ENCODE results near the gene EBPL. TPM values are rescaled to one million over a fixed set of nuclear protein-coding genes. Genes with fewer than 3 reads are reported as not detected.
A peak's percentile ranks its signal among the peaks of the same experiment; 100 is the strongest.

Gene EBPL
- polyA plus RNA-seq, 3 donors from 2014 or later: 47.3 to 53.6 (median 49.6) TPM

DNA sequence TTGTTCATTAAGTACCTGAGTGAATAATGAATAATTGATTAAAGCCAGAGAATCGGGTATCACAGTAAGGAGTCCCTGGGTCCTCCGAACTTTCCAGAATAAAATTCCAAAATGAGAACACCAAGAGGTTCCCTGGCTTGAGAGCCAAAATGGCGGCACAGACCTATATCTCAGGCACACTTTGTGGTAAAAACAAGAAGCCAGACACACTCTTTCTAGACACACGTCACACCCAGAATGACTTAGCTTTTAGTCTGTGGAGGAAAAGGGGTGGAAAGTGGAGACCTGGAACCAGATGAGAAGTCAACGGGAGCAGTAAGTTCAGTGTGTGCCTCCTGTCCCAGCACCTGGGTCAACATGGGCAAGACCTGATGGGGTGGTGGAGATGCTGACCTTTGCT is 54.6 kb downstream of the EBPL start:
- DNase-seq: no peak
- H3K27ac Mint-ChIP-seq: peak overlapping the region; percentile 78 to 88 (median 82)
- no peaks in the 10 kb centered on the region for H3K9me3 Mint-ChIP-seq
- H3K4me3 Mint-ChIP-seq: peak overlapping the region; percentile 82 to 90 (median 86)
- peaks cover 0 to 1% (median 0%) of the 10 kb centered on the region in 3 donors for H3K27me3 Mint-ChIP-seq (ENCODE audit: low read depth in 3 of 3)
- no peaks in the 10 kb centered on the region for H3K36me3 Mint-ChIP-seq
- H3K4me1 Mint-ChIP-seq: peaks cover 15 to 21% of the 10 kb centered on the region in 2 donors

- Mint-ChIP-seq H3K4me1 (peaks cover 15 to 21% of the 10 kb centered on the region in 2 donors), H3K36me3 (no peaks in the 10 kb centered on the region), H3K4me3 (peak overlapping the region; percentile 82 to 90 (median 86))
Observed at GRCh38 chr13:49635599-49636433, 55.5 kb downstream of the EBPL start.

DNA sequence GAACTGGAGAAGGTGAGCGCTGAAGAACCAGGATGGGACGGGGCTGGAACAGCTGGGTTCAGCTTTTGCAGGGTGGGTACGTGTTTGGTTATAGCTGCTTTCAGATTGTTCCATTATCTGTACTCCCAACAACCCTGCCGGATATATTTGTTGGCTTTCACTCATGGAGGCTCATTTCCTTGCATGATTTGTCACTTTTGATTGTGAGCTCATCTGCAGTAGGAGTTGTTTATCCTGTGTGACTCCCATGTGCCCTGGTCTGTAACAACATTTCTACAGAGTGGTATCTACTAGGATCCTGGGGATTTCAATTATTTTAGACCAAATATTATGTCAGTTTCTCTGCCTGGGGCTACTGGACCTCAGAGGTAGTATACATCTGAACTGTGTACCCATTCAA is 57.6 kb downstream of the EBPL start:
- DNase-seq: no peak
- Mint-ChIP-seq H3K36me3 (no peaks in the 10 kb centered on the region), H3K4me3 (no peak overlapping the region), H3K4me1 (peaks cover 15 to 21% of the 10 kb centered on the region in 2 donors), H3K27ac (peak overlapping the region in 1 of 6 donors; percentile 31), H3K27me3 (ENCODE audit: low read depth in 3 of 3) (peaks cover 0 to 2% (median 1%) of the 10 kb centered on the region in 3 donors), H3K9me3 (no peaks in the 10 kb centered on the region)

More at GRCh38 chr13:49635599-49636433, 55.5 kb downstream of the EBPL start:
- Mint-ChIP-seq H3K27me3 (ENCODE audit: low read depth in 3 of 3) (peaks cover 0 to 1% (median under 1%) of the 10 kb centered on the region in 3 donors), H3K9me3 (no peaks in the 10 kb centered on the region), H3K27ac (peak overlapping the region; percentile 78 to 88 (median 82))
- peak; percentile 67 to 72 (median 71) for DNase-seq

GRCh38 chr13:49632156-49632555 is 59.1 kb downstream of the EBPL start:
- H3K36me3 Mint-ChIP-seq: no peaks in the 10 kb centered on the region
- no peak for DNase-seq
- H3K4me1 Mint-ChIP-seq: peaks cover 23 to 30% of the 10 kb centered on the region in 2 donors
- H3K27me3 Mint-ChIP-seq (ENCODE audit: low read depth in 3 of 3): peaks cover 0 to 2% (median 0%) of the 10 kb centered on the region in 3 donors
- no peak overlapping the region for H3K27ac Mint-ChIP-seq
- H3K4me3 Mint-ChIP-seq: no peak overlapping the region
- no peaks in the 10 kb centered on the region for H3K9me3 Mint-ChIP-seq

- Mint-ChIP-seq H3K27ac (no peak overlapping the region), H3K9me3 (no peaks in the 10 kb centered on the region), H3K36me3 (no peaks in the 10 kb centered on the region), H3K4me3 (no peak overlapping the region), H3K4me1 (peaks cover 13 to 18% of the 10 kb centered on the region in 2 donors), H3K27me3 (ENCODE audit: low read depth in 3 of 3) (peaks cover 0 to 2% (median 0%) of the 10 kb centered on the region in 3 donors)
- no peak for DNase-seq
Observed at GRCh38 chr13:49630580-49630979, 60.7 kb downstream of the EBPL start.

GRCh38 chr13:49629947-49630346 is 61.3 kb downstream of the EBPL start:
- peaks cover 8 to 11% of the 10 kb centered on the region in 2 donors for H3K4me1 Mint-ChIP-seq
- H3K27ac Mint-ChIP-seq: no peak overlapping the region
- H3K36me3 Mint-ChIP-seq: no peaks in the 10 kb centered on the region
- H3K9me3 Mint-ChIP-seq: no peaks in the 10 kb centered on the region
- H3K27me3 Mint-ChIP-seq (ENCODE audit: low read depth in 3 of 3): peaks cover 0 to 2% (median 0%) of the 10 kb centered on the region in 3 donors
- H3K4me3 Mint-ChIP-seq: no peak overlapping the region
- no peak for DNase-seq

DNA sequence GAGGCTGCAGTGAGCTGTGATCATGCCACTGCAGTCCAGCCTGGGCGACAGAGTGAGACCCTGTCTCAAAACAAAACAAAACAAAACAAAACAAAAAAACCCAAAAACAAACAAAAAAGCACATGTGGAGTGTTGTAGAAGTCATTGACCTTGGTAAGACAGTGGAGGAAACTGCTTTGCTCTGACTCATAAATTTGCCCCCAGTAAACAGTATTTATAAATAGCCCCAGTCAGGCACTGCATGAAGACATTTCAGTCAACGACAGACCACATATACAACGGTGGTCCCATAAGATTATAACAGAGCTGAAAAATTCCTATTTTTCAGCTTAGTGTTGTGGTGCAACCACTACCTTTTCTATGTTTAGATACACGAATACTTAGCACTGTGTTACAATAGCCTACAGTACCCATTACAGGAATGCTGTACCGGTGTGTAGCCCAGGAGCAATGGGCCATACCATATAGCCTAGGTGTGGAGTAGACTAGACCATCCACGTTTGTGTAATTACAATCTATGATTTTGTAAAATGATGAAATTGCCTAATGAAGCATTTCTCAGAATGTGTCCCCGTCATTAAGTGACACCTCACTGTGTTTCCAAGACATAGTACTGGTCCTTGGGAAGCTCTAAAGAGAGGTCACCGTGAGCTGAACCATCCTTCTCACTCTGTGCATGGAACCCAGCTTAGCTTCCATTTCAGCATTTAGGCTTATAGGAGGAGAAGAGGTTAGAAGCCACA is 61.9 kb downstream of the EBPL start:
- Mint-ChIP-seq H3K9me3 (no peaks in the 10 kb centered on the region), H3K4me3 (no peak overlapping the region), H3K27ac (peak overlapping the region in 3 of 6 donors; percentile 20 to 55 (median 46)), H3K27me3 (ENCODE audit: low read depth in 3 of 3) (peaks cover 0 to 2% (median 0%) of the 10 kb centered on the region in 3 donors), H3K36me3 (no peaks in the 10 kb centered on the region), H3K4me1 (peaks cover 8 to 9% of the 10 kb centered on the region in 2 donors)
- no peak for DNase-seq

GRCh38 chr13:49627831-49628652 is 63.2 kb downstream of the EBPL start, which contains the start of gene ARL11:
Gene ARL11 (plus strand): TSS chr13:49628507. CDS start chr13:49630448, 1,941 bp downstream.
- Mint-ChIP-seq H3K9me3 (no peaks in the 10 kb centered on the region), H3K27me3 (ENCODE audit: low read depth in 3 of 3) (peaks cover 0 to 2% (median 0%) of the 10 kb centered on the region in 3 donors), H3K36me3 (no peaks in the 10 kb centered on the region), H3K4me1 (peaks cover 8 to 9% of the 10 kb centered on the region in 2 donors), H3K27ac (peak within 1 kb of the TSS in 5 of 6 donors; percentile 5 to 57 (median 45)), H3K4me3 (peak within 1 kb of the TSS; percentile 64 to 87 (median 69))
- peak; percentile 13 to 32 (median 17) for DNase-seq

DNA sequence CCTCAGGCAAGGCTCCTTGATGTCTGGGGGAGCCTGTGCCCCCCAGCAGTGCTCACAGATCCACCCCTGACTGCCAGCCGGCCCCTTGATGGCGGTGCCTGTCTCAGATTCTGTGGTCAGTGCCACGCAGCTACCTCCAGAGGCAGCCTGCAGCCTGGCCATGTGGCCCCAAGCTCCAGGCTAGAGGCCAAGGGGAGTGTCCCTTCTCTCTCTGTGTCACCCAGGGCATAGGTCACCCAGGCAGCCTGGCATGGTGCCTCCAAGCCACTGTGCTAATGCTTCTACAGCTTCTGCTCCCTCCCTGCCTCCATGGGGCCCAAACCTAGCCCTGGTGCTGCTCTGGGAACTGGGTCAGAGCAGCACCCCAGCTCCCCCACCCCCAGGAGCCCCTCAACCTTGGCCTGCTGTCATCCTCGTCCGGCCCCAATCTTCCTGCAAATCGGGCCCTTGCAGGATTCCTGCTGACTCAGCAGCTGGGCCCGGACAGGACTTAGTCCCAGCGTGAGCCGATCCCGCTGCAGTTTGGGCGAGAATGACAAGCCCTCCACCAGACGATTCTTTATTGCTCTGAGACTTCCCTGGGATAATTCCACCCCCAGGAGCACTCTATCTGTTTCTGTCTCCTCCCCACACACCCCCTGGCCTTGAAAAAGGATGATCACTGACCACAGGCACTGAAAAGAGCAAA is 65.8 kb downstream of the EBPL start:
- Mint-ChIP-seq H3K9me3 (no peaks in the 10 kb centered on the region), H3K36me3 (no peaks in the 10 kb centered on the region), H3K27me3 (ENCODE audit: low read depth in 3 of 3) (peaks cover 0 to 2% (median 0%) of the 10 kb centered on the region in 3 donors), H3K4me3 (no peak overlapping the region), H3K27ac (no peak overlapping the region), H3K4me1 (peaks cover 8 to 9% of the 10 kb centered on the region in 2 donors)
- DNase-seq: no peak

DNA sequence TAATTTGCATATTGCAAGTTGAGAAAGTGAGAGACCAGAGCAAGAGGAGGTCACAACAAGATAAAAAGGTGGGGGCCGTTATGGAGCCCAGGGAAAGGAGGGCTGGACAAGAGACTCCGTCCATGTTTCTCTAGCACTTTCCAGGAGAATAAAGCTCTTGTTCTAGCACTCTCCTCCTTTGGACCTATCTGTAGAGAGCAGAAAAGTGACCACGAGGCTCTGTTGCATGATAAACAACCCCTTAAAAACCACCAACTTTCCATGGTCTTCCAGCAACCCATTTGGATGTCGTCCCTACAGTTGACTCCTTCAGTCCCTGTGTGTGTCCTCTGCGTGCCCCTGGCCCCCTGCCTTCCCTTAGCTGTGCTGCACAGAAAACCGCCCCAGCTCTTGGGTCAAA is 67.1 kb downstream of the EBPL start:
- no peak overlapping the region for H3K4me3 Mint-ChIP-seq
- no peaks in the 10 kb centered on the region for H3K9me3 Mint-ChIP-seq
- H3K36me3 Mint-ChIP-seq: no peaks in the 10 kb centered on the region
- peaks cover 0 to 2% (median 0%) of the 10 kb centered on the region in 3 donors for H3K27me3 Mint-ChIP-seq (ENCODE audit: low read depth in 3 of 3)
- DNase-seq: no peak
- H3K4me1 Mint-ChIP-seq: peaks cover 8 to 9% of the 10 kb centered on the region in 2 donors
- H3K27ac Mint-ChIP-seq: no peak overlapping the region

DNA sequence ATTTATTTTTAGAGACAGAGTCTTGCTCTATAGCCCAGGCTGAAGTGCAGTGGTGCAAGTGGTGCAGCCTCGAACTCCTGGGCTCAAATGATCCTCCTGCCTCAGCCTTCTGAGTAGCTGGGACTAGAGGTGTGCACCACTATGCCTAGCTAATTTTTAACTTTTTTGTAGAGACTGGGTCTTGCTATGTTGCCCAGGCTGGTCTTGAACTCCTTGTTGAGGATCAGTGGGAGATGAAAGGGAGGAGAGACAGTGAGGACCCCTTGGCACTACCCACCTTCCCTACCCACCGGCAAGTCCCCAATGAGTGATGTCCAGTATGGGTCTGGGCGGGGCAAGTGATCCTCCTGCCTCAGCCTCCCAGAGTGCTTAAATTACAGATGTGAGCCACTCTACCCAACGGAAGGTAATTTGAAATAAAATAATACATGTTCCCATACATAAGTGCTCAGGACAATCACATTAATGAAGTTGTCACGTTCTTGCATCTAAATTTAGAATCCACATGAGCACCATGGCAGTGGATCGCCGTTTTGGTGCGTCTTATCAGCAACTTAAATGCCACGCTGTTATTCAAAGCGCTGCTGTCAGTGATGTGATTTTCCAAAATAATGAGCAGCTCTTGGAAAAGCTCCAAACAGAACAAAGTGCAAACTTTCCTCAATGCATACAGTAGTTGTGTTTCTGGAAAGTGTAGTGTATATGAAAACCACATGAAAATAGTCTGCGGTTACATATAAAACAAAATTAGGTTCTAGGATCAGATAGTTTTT is 68.9 kb downstream of the EBPL start:
- DNase-seq: no peak
- no peak overlapping the region for H3K27ac Mint-ChIP-seq
- H3K4me3 Mint-ChIP-seq: no peak overlapping the region
- H3K4me1 Mint-ChIP-seq: no peaks in the 10 kb centered on the region
- peaks cover 0 to 2% (median 0%) of the 10 kb centered on the region in 3 donors for H3K27me3 Mint-ChIP-seq (ENCODE audit: low read depth in 3 of 3)
- no peaks in the 10 kb centered on the region for H3K9me3 Mint-ChIP-seq
- H3K36me3 Mint-ChIP-seq: no peaks in the 10 kb centered on the region

GRCh38 chr13:49620170-49620621 is 71.1 kb downstream of the EBPL start:
- Mint-ChIP-seq H3K4me1 (no peaks in the 10 kb centered on the region), H3K4me3 (peak overlapping the region in 3 of 5 donors; percentile 21 to 41 (median 34)), H3K27ac (no peak overlapping the region), H3K36me3 (no peaks in the 10 kb centered on the region), H3K27me3 (ENCODE audit: low read depth in 3 of 3) (peaks cover 0 to 3% (median 2%) of the 10 kb centered on the region in 3 donors), H3K9me3 (no peaks in the 10 kb centered on the region)
- no peak for DNase-seq
